ENCODE results near the gene SGMS1.
"Not testable (repeated sequence)": the region's sequence is repeated elsewhere in the genome, so short reads cannot be mapped to it uniquely, and the experiment has no call there.

SGMS1 gene

GRCh38 chr10:50445777-50446176, 178.0 kb downstream of the SGMS1 start:
- not testable (repeated sequence) for DNase-seq

DNA sequence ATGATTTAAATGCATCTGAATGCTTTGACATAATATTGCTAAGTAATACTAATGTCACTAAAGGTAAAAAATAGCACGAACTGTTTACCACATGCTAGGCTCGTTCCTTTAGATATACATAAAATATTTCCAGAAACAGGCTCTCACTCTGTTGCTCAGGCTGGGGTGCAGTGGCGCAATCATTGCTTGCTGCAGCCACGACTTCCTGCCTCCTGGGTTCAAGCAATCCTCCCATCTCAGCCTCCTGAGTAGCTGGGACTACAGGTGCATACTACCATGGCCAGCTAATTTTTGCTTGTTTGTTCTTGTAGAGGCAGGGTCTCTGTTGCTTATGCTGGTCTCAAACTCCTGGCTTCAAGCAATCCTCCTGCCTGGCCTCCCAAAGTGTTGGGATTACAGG, 183.3 kb downstream of the SGMS1 start:
- DNase-seq: no peak

DNA sequence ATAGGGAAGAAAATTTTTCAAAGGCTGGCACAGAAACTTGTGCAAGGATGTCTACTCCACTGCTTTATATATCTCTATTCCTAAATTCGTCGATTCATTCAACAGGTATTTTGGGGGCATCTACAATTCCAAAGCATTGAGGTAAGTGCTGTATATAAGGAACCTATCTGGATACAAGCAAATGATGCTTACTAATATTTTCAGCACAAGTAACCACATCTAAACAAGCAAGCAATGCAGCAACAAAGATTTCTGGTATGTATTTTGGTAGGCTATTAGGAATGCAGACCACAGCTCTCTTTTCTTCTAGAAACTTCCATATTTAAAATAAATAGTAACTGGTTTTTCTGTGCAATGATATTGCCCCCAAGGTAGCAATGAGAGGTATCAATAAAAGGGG, 183.9 kb downstream of the SGMS1 start:
- no peak for DNase-seq

DNA sequence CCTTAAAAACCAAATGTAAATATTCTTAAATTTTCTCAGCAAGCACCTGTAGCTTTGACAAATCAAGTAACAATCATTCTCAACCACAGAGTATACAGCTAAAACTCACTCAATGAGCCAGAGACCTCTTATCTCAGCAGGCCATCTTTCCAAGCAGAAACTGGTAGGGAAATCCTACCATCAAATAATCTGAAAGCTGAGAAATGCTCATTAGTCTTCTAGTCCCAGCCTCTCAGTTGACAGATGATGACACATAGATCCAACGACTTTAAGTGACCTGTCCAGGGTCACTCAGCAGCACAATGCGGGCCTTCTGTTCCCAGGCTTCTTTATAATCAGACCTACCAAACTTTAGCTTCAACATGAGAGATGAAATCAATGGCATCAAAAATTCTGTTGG, 184.6 kb downstream of the SGMS1 start:
- DNase-seq: no peak

- no peak for DNase-seq
These were observed 185.5 kb downstream of the SGMS1 start for GRCh38 chr10:50438049-50438936.

- no peak for DNase-seq
These were observed 186.5 kb downstream of the SGMS1 start for GRCh38 chr10:50437248-50437647.

- DNase-seq: no peak
These were observed 187.0 kb downstream of the SGMS1 start for GRCh38 chr10:50436805-50437204.

GRCh38 chr10:50432211-50433009, 191.3 kb downstream of the SGMS1 start:
- DNase-seq: no peak

DNA sequence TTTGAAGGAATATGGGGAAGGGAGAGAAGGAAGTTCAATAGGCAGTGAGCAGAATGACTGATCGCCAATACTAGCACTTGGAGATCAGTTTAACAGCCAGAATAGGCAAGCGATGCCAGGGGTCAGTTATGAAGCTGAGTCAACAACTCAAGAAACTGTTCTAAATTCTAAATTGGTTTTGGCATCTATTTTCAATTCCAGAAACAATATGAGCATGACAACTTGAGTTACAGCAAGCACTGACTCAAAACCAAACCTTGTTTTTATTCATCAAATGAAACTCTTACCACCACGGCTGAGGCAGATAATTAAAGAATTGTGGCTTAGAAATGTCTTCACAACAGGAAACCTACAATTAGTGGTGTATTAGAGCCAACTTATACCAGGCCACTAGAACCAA, 192.0 kb downstream of the SGMS1 start:
- DNase-seq: no peak

DNA sequence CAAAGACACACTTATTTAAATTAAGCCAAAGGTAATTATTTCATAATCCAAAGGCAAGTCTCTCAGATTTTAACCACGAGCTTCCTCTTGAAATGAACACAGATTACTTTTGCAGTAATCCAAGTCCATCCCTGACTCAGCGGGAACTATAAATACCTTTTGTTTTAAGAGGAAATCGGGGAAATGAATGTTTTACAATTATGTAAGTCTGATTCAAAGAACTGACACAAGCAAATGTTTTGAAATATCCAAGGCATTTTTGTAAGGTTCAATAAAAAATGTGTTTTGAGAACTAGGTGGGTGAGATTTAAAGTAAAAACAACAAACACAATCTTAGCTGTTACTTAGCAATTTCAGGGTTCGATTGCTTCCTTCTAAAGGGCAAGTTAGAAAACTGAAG, 192.6 kb downstream of the SGMS1 start:
- DNase-seq: no peak

DNA sequence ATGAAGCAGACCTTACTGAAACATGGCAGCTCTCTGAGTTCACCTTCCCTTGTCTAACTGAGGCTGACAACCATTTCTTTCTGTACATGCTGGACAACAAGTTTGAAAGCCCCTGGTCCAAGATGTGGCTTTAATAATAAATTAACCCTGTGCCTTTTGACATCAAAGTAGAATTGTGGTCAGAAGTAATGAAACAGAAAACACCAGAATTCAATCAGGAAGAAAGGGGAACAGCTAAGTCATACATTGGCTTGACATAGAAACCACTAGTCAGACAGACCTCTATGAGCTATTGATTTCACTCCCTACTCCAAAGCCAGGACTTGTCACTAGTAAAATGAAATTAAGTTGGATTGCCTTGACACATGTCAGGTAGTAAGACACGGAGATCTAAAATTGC, 197.3 kb downstream of the SGMS1 start:
- no peak for DNase-seq

- not testable (repeated sequence) for DNase-seq
These were observed 198.5 kb downstream of the SGMS1 start for GRCh38 chr10:50425215-50425614.

DNA sequence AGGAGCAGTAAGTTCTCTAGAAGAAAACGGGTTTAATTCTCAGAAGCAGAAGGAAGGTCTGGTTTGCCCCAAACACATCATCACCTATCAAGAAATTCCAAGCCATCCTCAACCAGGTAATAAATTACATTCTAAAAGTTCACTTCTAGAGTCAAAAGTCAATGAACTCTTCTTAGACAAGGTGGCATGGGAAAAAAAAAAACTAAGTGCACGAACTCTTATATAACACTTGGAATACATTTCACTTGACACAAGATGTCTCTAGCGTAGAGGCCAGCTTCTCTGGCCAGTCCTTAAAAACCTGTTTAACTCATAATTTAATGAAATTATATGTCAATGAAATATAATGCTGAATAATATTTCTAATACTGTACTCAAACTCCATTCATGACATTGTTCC, 200.3 kb downstream of the SGMS1 start:
- DNase-seq: no peak

- no peak for DNase-seq
These were observed 201.5 kb downstream of the SGMS1 start for GRCh38 chr10:50422259-50422658.

- no peak for DNase-seq
These were observed 202.6 kb downstream of the SGMS1 start for GRCh38 chr10:50421026-50421719.

- DNase-seq: no peak
These were observed 203.6 kb downstream of the SGMS1 start for GRCh38 chr10:50420196-50420595.

- no peak for DNase-seq
These were observed 204.0 kb downstream of the SGMS1 start for GRCh38 chr10:50419756-50420155.

GRCh38 chr10:50419091-50419490, 204.7 kb downstream of the SGMS1 start:
- no peak for DNase-seq

DNA sequence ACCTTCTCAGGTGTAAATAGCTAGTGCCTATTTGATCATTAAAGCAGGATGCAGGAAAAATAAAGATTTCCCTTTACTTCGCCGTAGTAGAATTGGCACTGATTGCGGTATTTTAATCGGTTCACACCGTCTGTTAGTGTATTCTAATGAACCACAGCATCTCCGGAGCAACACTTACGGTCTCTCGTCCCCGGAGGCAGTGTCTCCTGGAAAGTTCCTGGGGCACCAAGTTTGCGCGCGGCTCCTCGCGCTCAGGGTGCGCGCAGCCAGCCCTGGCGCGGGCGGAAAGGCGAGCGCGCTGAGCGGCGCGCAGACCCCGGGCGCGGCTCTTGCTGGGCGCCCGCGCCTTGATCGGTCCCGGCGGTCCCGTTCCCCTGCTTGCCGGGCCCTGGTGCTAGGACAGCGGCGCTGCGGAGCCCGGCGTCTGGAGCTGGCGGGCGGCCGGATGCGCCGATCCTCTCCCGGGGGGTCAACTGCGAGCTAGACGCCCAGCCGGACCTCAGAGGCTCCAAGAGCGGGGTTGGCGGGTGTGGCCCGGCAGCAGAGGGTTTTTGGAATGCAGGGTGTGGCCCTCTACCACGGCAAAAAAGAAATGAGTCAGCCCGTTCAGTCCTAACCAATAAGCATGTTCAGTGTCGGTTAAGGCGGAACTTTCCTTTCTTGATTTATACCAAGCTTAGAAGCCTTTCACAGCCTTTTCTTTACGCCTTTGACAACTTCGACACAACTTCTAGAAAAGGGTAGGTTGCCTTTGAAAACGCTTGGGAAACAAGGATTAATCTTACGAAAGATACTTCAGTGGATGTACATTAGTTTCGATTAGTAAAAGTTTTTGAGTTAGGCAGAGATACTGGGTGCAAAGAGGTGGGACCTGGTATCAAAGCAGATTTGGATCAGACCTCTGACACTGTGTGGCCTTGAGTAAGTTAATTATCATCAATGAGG, 205.6 kb downstream of the SGMS1 start:
- DNase-seq: no peak

DNA sequence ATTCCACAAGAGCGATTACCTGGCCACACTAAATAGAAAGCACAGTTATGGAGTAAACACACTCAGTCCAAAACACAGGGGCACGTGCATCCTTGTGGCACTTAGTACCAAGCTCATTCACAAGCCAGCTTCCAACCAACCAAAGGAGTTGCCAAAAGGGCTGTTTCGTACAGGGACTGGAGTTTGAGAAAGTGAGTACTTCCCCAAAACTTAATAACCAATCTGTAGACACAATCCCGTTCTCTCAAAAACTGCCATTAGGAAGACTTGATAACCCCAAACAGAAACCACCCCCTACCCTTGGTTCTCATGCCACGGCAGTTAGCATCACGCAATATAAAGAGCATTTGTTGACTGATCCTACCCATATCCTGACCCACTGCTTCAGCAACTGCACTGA, 206.3 kb downstream of the SGMS1 start:
- DNase-seq: no peak

DNA sequence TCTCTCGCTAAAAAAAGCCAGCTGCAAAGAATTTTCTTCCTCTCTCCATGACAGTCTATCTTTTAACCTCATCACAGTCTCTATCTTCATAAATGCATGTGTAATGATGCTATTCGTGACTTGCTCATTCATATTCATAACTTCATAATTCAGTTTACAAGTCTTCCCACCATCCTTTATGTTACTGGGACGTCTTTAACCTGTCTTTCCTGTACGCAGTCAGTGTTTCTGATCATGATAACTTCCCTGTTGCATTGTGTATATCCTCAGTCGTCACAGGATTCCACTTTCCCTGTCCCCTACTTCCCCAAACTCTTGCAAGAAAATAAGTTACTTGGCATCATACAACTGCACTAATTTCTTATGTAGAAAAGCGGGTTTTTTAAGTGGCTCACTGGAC, 206.9 kb downstream of the SGMS1 start:
- no peak for DNase-seq

GRCh38 chr10:50416181-50416824, 207.5 kb downstream of the SGMS1 start:
- DNase-seq: no peak
